ENCODE measurements around the gene KAZN. TPM values are rescaled to one million over a fixed set of nuclear protein-coding genes. Genes with fewer than 3 reads are reported as not detected.

KAZN gene
- total RNA-seq, 2 donors from 2014 or later, result 0.22 to 0.74 TPM

DNA sequence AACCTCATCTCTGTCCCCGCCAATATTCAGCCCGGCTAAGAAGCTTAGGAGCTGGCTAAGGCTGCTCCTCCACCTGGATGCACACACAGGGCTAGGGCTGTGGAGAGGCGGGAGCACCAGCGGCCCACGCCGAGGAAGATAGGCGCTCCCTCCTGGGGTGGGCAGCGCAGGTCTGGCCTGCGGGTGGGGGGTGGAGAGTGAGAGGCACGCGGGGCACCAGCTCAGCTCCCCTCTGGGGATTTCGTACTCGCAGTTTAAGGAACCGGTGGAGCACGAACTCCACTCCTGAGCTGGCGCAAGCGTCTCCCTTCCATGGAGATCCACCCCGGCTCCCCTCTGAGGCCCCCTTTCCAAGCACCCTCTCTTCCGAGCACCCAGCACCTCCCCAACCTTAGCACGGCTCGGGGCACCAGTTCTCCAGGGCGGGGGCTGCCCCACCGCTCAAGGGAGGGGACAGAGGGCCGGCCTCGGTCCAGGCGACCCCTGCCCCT is 433 bp upstream of the KAZN start:
- H3K9me3 Mint-ChIP-seq, result no peaks in the 10 kb centered on the region
- no peak overlapping the region for H3K4me3 Mint-ChIP-seq
- ATAC-seq (replicated peaks), result no peak
- H3K36me3 Mint-ChIP-seq (ENCODE audit: low read depth), result no peaks in the 10 kb centered on the region
- H3K27me3 Mint-ChIP-seq, result peaks cover 47% of the 10 kb centered on the region
- no peaks in the 10 kb centered on the region for H3K4me1 Mint-ChIP-seq
- no peak overlapping the region for H3K27ac Mint-ChIP-seq

- no peaks in the 10 kb centered on the region for H3K4me1 Mint-ChIP-seq
- no peaks in the 10 kb centered on the region for H3K9me3 Mint-ChIP-seq
- no peak overlapping the region for H3K4me3 Mint-ChIP-seq
- no peak for ATAC-seq (replicated peaks)
- peaks cover 46% of the 10 kb centered on the region for H3K27me3 Mint-ChIP-seq
- H3K36me3 Mint-ChIP-seq (ENCODE audit: low read depth), result no peaks in the 10 kb centered on the region
- H3K27ac Mint-ChIP-seq, result no peak overlapping the region
Observed at GRCh38 chr1:14599183-14599791, 802 bp downstream of the KAZN start.

DNA sequence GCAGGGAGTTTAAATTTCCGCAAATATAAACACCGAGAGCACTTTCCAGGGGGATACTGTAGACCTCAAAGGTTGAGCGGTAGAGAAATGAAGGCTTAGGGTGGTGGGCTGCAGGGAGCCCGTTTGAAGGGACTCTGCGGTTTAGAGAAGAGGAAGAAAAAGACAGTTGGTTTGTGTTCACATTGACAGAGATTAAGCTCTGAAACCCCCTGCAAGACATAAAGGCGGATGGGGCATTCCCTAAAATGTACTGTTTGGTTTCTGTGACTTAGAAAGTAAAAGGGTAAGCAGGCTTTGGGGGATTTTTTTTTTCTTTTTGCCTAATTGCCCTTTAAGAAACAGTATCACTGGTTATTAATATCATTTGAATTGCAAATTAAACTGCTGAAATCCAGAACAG is 1.3 kb downstream of the KAZN start:
- ATAC-seq (replicated peaks), result no peak
- no peaks in the 10 kb centered on the region for H3K36me3 Mint-ChIP-seq (ENCODE audit: low read depth)
- H3K27me3 Mint-ChIP-seq, result peaks cover 46% of the 10 kb centered on the region
- H3K4me3 Mint-ChIP-seq, result no peak overlapping the region
- no peak overlapping the region for H3K27ac Mint-ChIP-seq
- H3K4me1 Mint-ChIP-seq, result no peaks in the 10 kb centered on the region
- no peaks in the 10 kb centered on the region for H3K9me3 Mint-ChIP-seq

DNA sequence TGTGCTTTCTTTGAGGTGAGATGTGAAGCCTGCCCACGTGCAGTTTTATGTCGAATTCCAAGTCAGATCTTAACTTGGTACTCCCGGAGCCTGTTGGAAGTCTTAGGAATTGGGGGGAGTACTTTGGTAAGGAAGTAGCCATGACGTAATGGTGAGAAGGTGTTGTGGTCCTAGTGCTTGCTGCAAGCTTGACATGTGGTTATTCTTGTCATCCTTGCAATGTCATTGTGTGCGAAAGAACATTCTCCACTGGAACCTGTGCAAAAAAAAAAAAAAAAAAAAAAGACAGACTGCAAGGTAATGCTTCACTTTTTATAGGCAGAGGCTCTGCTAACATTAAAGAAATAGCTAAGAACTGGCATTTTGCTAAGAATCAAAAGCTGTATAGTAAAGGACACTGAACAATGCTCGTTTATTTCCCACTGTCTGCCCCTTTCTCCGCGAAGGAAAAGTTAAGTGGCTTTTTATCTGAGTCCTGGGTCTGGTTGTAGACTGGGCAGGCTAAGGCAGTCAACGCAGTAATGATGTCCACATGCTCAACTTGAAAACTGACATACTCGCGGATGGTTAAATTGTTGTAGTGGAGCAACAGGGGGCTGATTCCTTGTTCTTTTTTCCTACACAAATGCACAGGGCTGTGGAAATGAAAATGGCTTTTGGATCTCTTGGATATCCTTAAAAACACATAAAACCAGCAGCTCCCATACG is 2.1 kb downstream of the KAZN start:
- no peaks in the 10 kb centered on the region for H3K4me1 Mint-ChIP-seq
- ATAC-seq (replicated peaks), result no peak
- H3K9me3 Mint-ChIP-seq, result no peaks in the 10 kb centered on the region
- no peak overlapping the region for H3K27ac Mint-ChIP-seq
- no peaks in the 10 kb centered on the region for H3K36me3 Mint-ChIP-seq (ENCODE audit: low read depth)
- H3K27me3 Mint-ChIP-seq, result peaks cover 46% of the 10 kb centered on the region
- H3K4me3 Mint-ChIP-seq, result no peak overlapping the region

- Mint-ChIP-seq H3K36me3 (ENCODE audit: low read depth) (no peaks in the 10 kb centered on the region), H3K4me3 (no peak overlapping the region), H3K27ac (no peak overlapping the region), H3K27me3 (peaks cover 36% of the 10 kb centered on the region), H3K4me1 (no peaks in the 10 kb centered on the region), H3K9me3 (no peaks in the 10 kb centered on the region)
- ATAC-seq (replicated peaks), result no peak
Observed at GRCh38 chr1:14602136-14602535, 3.7 kb downstream of the KAZN start.

DNA sequence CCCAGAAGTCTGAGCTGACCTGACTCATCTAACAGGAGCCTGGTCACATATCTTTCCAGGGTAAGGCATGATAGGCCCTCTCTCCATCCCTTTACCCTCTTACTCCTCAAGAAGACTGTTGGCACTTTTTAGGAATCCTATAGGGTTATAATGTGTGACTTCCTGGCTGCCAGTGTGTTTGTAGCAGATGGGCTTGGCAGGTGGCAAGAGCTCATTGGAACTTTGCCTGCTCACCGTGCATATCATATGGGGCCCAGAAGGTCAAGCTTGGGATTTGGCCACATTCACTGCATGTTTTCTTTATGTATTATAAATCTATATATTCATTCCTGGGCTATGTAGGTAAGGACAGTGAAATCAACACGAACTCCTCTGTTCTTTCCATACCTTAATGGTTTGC is 5.2 kb downstream of the KAZN start:
- no peak overlapping the region for H3K27ac Mint-ChIP-seq

GRCh38 chr1:14604414-14604813 is 5.9 kb downstream of the KAZN start:
- Mint-ChIP-seq H3K4me3 (no peak overlapping the region), H3K27me3 (peaks cover 30% of the 10 kb centered on the region), H3K4me1 (no peaks in the 10 kb centered on the region), H3K36me3 (ENCODE audit: low read depth) (no peaks in the 10 kb centered on the region), H3K27ac (no peak overlapping the region), H3K9me3 (no peaks in the 10 kb centered on the region)
- ATAC-seq (replicated peaks), result no peak

More for the DNA sequence above, 5.2 kb downstream of the KAZN start:
- Mint-ChIP-seq H3K4me3 (no peak overlapping the region), H3K27me3 (peaks cover 30% of the 10 kb centered on the region), H3K4me1 (no peaks in the 10 kb centered on the region), H3K36me3 (ENCODE audit: low read depth) (no peaks in the 10 kb centered on the region), H3K9me3 (no peaks in the 10 kb centered on the region)
- no peak for ATAC-seq (replicated peaks)

- Mint-ChIP-seq H3K4me1 (no peaks in the 10 kb centered on the region), H3K36me3 (ENCODE audit: low read depth) (no peaks in the 10 kb centered on the region), H3K27ac (no peak overlapping the region), H3K27me3 (peaks cover 19% of the 10 kb centered on the region), H3K9me3 (no peaks in the 10 kb centered on the region), H3K4me3 (no peak overlapping the region)
- no peak for ATAC-seq (replicated peaks)
Observed at GRCh38 chr1:14605945-14606344, 7.5 kb downstream of the KAZN start.

DNA sequence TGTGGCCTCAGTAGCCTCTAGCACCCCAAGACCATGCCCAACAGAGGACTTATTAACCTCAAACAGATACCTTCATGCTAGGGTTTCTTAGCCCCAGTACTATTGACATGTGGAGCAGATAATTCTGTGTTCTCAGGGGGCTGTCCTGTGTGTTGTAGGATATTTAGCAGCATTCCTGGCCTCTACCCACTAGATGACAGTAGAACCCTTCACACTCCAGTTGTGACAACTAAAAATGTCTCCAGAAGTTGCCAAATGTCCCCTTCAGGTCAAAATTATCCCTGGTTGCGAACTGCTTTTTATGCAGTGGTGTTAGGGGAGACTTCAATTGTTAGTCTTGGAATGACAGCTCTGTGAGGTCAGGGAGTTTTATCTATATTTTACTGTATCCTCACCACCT is 8.1 kb downstream of the KAZN start:
- no peaks in the 10 kb centered on the region for H3K36me3 Mint-ChIP-seq (ENCODE audit: low read depth)
- H3K27me3 Mint-ChIP-seq, result peaks cover 12% of the 10 kb centered on the region
- H3K4me1 Mint-ChIP-seq, result no peaks in the 10 kb centered on the region
- no peak overlapping the region for H3K27ac Mint-ChIP-seq
- H3K9me3 Mint-ChIP-seq, result no peaks in the 10 kb centered on the region
- H3K4me3 Mint-ChIP-seq, result no peak overlapping the region
- ATAC-seq (replicated peaks), result no peak

DNA sequence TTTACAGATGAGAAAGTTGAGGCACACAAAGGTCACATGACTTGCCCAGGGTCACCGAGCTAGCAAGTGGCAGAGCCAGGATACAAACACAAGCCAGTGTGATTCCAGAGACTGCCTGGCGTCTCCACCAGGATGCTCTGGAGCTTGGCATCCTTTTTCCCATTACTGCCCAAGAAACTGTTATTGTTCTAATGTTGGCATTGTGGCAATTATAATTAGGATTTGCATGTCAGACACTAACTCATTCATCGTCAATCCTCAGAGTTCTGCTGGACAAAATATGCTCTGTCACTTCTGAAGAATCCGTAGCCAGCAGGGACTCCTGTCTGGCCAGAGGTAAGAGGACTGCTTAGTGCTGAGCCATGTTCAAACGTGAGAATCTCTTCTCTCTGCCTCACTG is 8.8 kb downstream of the KAZN start:
- no peak for ATAC-seq (replicated peaks)
- no peak overlapping the region for H3K27ac Mint-ChIP-seq
- H3K4me1 Mint-ChIP-seq, result no peaks in the 10 kb centered on the region
- no peak overlapping the region for H3K4me3 Mint-ChIP-seq
- H3K9me3 Mint-ChIP-seq, result no peaks in the 10 kb centered on the region
- peaks cover 8% of the 10 kb centered on the region for H3K27me3 Mint-ChIP-seq
- no peaks in the 10 kb centered on the region for H3K36me3 Mint-ChIP-seq (ENCODE audit: low read depth)

DNA sequence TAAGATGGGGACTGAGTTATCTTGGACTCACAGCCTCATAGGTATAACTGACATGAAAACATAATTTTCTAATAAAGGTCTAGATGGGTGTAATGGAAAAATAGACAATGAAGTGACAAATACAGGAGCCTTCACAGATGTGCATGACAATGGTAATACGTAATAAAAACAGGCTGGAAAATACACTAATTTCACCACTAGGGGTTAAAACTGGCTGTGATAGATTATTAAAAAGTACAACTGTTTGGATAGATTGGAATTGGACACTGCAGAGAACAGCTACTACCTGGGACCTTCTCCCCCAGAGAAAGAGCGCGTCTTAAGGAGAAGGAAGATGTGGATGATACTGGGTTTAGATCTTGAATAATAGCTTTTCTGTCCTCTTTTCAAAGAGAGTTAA is 9.8 kb downstream of the KAZN start:
- H3K27ac Mint-ChIP-seq, result no peak overlapping the region
- no peaks in the 10 kb centered on the region for H3K4me1 Mint-ChIP-seq
- no peaks in the 10 kb centered on the region for H3K9me3 Mint-ChIP-seq
- H3K4me3 Mint-ChIP-seq, result no peak overlapping the region
- peaks cover 4% of the 10 kb centered on the region for H3K27me3 Mint-ChIP-seq
- H3K36me3 Mint-ChIP-seq (ENCODE audit: low read depth), result no peaks in the 10 kb centered on the region
- ATAC-seq (replicated peaks), result no peak

- Mint-ChIP-seq H3K36me3 (ENCODE audit: low read depth) (no peaks in the 10 kb centered on the region), H3K4me1 (no peaks in the 10 kb centered on the region), H3K27me3 (peaks cover 4% of the 10 kb centered on the region), H3K9me3 (no peaks in the 10 kb centered on the region), H3K27ac (no peak overlapping the region), H3K4me3 (no peak overlapping the region)
- ATAC-seq (replicated peaks), result no peak
Observed at GRCh38 chr1:14610761-14611160, 12.3 kb downstream of the KAZN start.

DNA sequence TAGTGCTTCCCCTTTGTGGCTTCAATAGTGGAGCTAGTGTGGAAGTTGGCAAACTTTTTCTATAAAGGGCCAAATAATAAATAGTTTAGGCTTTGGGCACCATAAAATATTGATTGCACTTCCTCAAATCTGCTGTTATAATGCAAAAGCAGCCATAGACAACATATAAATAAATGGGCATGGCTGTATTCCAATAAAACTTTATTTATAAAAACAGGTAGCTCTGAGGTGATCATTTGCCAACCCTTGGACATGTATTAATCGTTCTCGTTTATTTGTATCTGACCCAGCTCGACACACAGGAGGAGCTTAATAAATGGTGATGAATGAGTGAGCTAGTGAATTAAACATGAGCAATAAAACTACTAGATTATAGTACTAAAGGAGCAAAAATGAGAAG is 13.3 kb downstream of the KAZN start:
- Mint-ChIP-seq H3K4me1 (no peaks in the 10 kb centered on the region), H3K9me3 (no peaks in the 10 kb centered on the region), H3K36me3 (ENCODE audit: low read depth) (no peaks in the 10 kb centered on the region), H3K27ac (no peak overlapping the region), H3K27me3 (peaks cover 4% of the 10 kb centered on the region), H3K4me3 (no peak overlapping the region)
- ATAC-seq (replicated peaks), result no peak

GRCh38 chr1:14612256-14612655 is 13.8 kb downstream of the KAZN start:
- Mint-ChIP-seq H3K27me3 (no peaks in the 10 kb centered on the region), H3K36me3 (ENCODE audit: low read depth) (no peaks in the 10 kb centered on the region), H3K27ac (no peak overlapping the region), H3K4me1 (no peaks in the 10 kb centered on the region), H3K9me3 (no peaks in the 10 kb centered on the region), H3K4me3 (no peak overlapping the region)
- ATAC-seq (replicated peaks), result no peak

GRCh38 chr1:14613926-14614325 is 15.4 kb downstream of the KAZN start:
- no peak for ATAC-seq (replicated peaks)
- H3K36me3 Mint-ChIP-seq (ENCODE audit: low read depth), result no peaks in the 10 kb centered on the region
- H3K4me3 Mint-ChIP-seq, result no peak overlapping the region
- H3K4me1 Mint-ChIP-seq, result no peaks in the 10 kb centered on the region
- H3K27me3 Mint-ChIP-seq, result no peaks in the 10 kb centered on the region
- H3K9me3 Mint-ChIP-seq, result peaks cover 5% of the 10 kb centered on the region
- no peak overlapping the region for H3K27ac Mint-ChIP-seq
